HG03196 (cell line): ENCODE data around the gene TCERG1L.
"Not testable (repeated sequence)": the region's sequence is repeated elsewhere in the genome, so short reads cannot be mapped to it uniquely, and the experiment has no call there.

Experiments
- ATAC-seq: cut with Tn5 transposase; IDR thresholded peaks from one replicate; pipeline ENCODE4 v1.9.1; 2021; ENCODE audit not compliant: unreplicated experiment

Gene TCERG1L

GRCh38 chr10:131089150-131089549, 222.4 kb downstream of the TCERG1L start:
- no peak for ATAC-seq

- no peak for ATAC-seq
These were observed 222.9 kb downstream of the TCERG1L start for GRCh38 chr10:131088619-131089018.

- no peak for ATAC-seq
These were observed 223.9 kb downstream of the TCERG1L start for GRCh38 chr10:131087464-131088215.

- no peak for ATAC-seq
These were observed 225.0 kb downstream of the TCERG1L start for GRCh38 chr10:131086511-131086910.

GRCh38 chr10:131086094-131086493, 225.4 kb downstream of the TCERG1L start:
- no peak for ATAC-seq

- no peak for ATAC-seq
These were observed 226.2 kb downstream of the TCERG1L start for GRCh38 chr10:131085091-131085860.

- no peak for ATAC-seq
These were observed 226.8 kb downstream of the TCERG1L start for GRCh38 chr10:131084791-131085090.

GRCh38 chr10:131083915-131084790, 227.4 kb downstream of the TCERG1L start:
- ATAC-seq: no peak

- no peak for ATAC-seq
These were observed 228.5 kb downstream of the TCERG1L start for GRCh38 chr10:131082991-131083481.

- no peak for ATAC-seq
These were observed 229.2 kb downstream of the TCERG1L start for GRCh38 chr10:131082201-131082850.

GRCh38 chr10:131081786-131082185, 229.7 kb downstream of the TCERG1L start:
- no peak for ATAC-seq

GRCh38 chr10:131081376-131081775, 230.1 kb downstream of the TCERG1L start:
- no peak for ATAC-seq

GRCh38 chr10:131080571-131080970, 230.9 kb downstream of the TCERG1L start:
- no peak for ATAC-seq

GRCh38 chr10:131079314-131079713, 232.2 kb downstream of the TCERG1L start:
- ATAC-seq: no peak

GRCh38 chr10:131078882-131079280, 232.6 kb downstream of the TCERG1L start:
- ATAC-seq: not testable (repeated sequence)

- no peak for ATAC-seq
These were observed 233.2 kb downstream of the TCERG1L start for GRCh38 chr10:131078131-131078881.

- no peak for ATAC-seq
These were observed 233.8 kb downstream of the TCERG1L start for GRCh38 chr10:131077724-131078123.

GRCh38 chr10:131077031-131077430, 234.5 kb downstream of the TCERG1L start:
- ATAC-seq: no peak

- no peak for ATAC-seq
These were observed 235.2 kb downstream of the TCERG1L start for GRCh38 chr10:131076356-131076755.

- ATAC-seq: no peak
These were observed 236.2 kb downstream of the TCERG1L start for GRCh38 chr10:131075218-131075770.
